Measurements from ENCODE around the gene MAP3K14. TPM values are rescaled to one million over a fixed set of nuclear protein-coding genes. Genes with fewer than 3 reads are reported as not detected.

MAP3K14 gene
- total RNA-seq, 2 donors from 2014 or later: 6.5 to 9.9 TPM

- DNase-seq (no peak), ATAC-seq (no peak)
- no peaks in the 10 kb centered on the region for H3K36me3 ChIP-seq (replicated peaks in 1 of 2; ENCODE audit: insufficient read depth in 1 of 2, low read depth in 2 of 2)
- TF ChIP-seq CTCF (IDR thresholded peaks at IDR 0.05) (no peak), POLR2A (IDR thresholded peaks at IDR 0.05) (no peak)
- H3K27ac ChIP-seq: peak overlapping the region in 2 of 4 donors; percentile 77 to 85
- H3K9me3 ChIP-seq: no peaks in the 10 kb centered on the region
- peaks cover 90% of the 10 kb centered on the region for H3K4me1 ChIP-seq
- 71 to 88% methylated on average over 7 of the region's 7 CpGs for WGBS, 2 donors
- H3K4me3 ChIP-seq: no peak overlapping the region
- intact Hi-C loops (cut with DNase I): no loop called here
- H3K27me3 ChIP-seq: no peaks in the 10 kb centered on the region
These were observed 20.6 kb downstream of the MAP3K14 start for GRCh38 chr17:45296003-45296832.

- Histone ChIP-seq H3K4me3 (no peak overlapping the region), H3K4me1 (peaks cover 93% of the 10 kb centered on the region), H3K27me3 (no peaks in the 10 kb centered on the region), H3K9me3 (no peaks in the 10 kb centered on the region), H3K27ac (peak overlapping the region; percentile 71 to 85 (median 74)), H3K36me3 (replicated peaks in 1 of 2; ENCODE audit: insufficient read depth in 1 of 2, low read depth in 2 of 2) (no peaks in the 10 kb centered on the region)
- 3 to 16% methylated on average over 3 of the region's 3 CpGs for WGBS, 2 donors
- intact Hi-C loops (cut with DNase I): no loop called here
- TF ChIP-seq CTCF (IDR thresholded peaks at IDR 0.05) (no peak), POLR2A (IDR thresholded peaks at IDR 0.05) (no peak)
- peak; percentile 73 to 85 (median 78) for DNase-seq
- peak; percentile 79 for ATAC-seq
These were observed 22.3 kb downstream of the MAP3K14 start for GRCh38 chr17:45294506-45294905.

- DNase-seq: peak; percentile 74 to 91 (median 86)
- H3K27me3 ChIP-seq: no peaks in the 10 kb centered on the region
- no peaks in the 10 kb centered on the region for H3K36me3 ChIP-seq (replicated peaks in 1 of 2; ENCODE audit: insufficient read depth in 1 of 2, low read depth in 2 of 2)
- intact Hi-C loops (cut with DNase I): no loop called here
- H3K4me3 ChIP-seq: no peak overlapping the region
- no peaks in the 10 kb centered on the region for H3K9me3 ChIP-seq
- 22 to 28% methylated on average over 9 to 10 of the region's 10 CpGs for WGBS, 2 donors
- peak overlapping the region; percentile 71 to 85 (median 74) for H3K27ac ChIP-seq
- peaks cover 93% of the 10 kb centered on the region for H3K4me1 ChIP-seq
- TF ChIP-seq CTCF (IDR thresholded peaks at IDR 0.05) (peak in 3 of 7 experiments; percentile 6 to 9 (median 7)), POLR2A (IDR thresholded peaks at IDR 0.05) (no peak)
- peak; percentile 71 for ATAC-seq
These were observed 23.2 kb downstream of the MAP3K14 start for GRCh38 chr17:45293413-45294211.

GRCh38 chr17:45292696-45293412 lies 24.0 kb downstream of the MAP3K14 start:
- Histone ChIP-seq H3K27ac (peak overlapping the region; percentile 71 to 85 (median 74)), H3K4me3 (no peak overlapping the region), H3K9me3 (no peaks in the 10 kb centered on the region), H3K27me3 (no peaks in the 10 kb centered on the region), H3K4me1 (peaks cover 98% of the 10 kb centered on the region), H3K36me3 (replicated peaks in 1 of 2; ENCODE audit: insufficient read depth in 1 of 2, low read depth in 2 of 2) (no peaks in the 10 kb centered on the region)
- 40 to 58% methylated on average over 4 to 12 of the region's 12 CpGs for WGBS, 2 donors
- intact Hi-C loops (cut with DNase I): no loop called here
- TF ChIP-seq POLR2A (IDR thresholded peaks at IDR 0.05): no peak
- no peak for TF ChIP-seq CTCF (IDR thresholded peaks at IDR 0.05)
- no peak for ATAC-seq
- peak; percentile 43 to 64 (median 54) for DNase-seq
